SK-N-SH (cell line): ENCODE data around the gene BAIAP3. TPM values are rescaled to one million over a fixed set of nuclear protein-coding genes. Genes with fewer than 3 reads are reported as not detected.

Source experiments
- CTCF ChIA-PET: fragments of 300-600, 350-600 bp; formaldehyde crosslinking; extraction: SDS; loops from one replicate; lab custom pipeline; 2021; lab: Yijun Ruan, JAX
- POLR2A ChIA-PET: fragments of 350-600 bp; sonication (Branson Sonifier 250); formaldehyde crosslinking; extraction: SDS; loops from one replicate; lab custom pipeline; 2020; ENCODE audit warnings: antibody characterized with exemption, inconsistent platforms; lab: Yijun Ruan, JAX
- DNase-seq: peaks from one replicate; pipeline ENCODE4 v3.0.0; 2012
- H2AFZ ChIP-seq: fragments of 200-600 bp; sonication (generic); 2 replicates; pipeline ENCODE4 v1.8.1; 2016; ENCODE audit warnings: antibody characterized with exemption, mild to moderate bottlenecking, low read depth
- H3F3A ChIP-seq: fragments of 200-600 bp; sonication (generic); replicated peaks from 2 replicates; pipeline ENCODE3; 2016; ENCODE audit warnings: antibody characterized with exemption, mild to moderate bottlenecking; ENCODE audit not compliant: insufficient read depth
- H3K27ac ChIP-seq, 2 experiments: fragments of 200-500 bp in 1 of 2; fragments of 200-600 bp in 1 of 2; sonication (Bioruptor generic) in 1 of 2; sonication (generic), shearing (Covaris generic) in 1 of 2; 2 replicates each; pipeline versions ENCODE4 v1.5.1 to v1.6.1; 2014 to 2016; ENCODE audit warnings: low read depth in 2 of 2, inconsistent platforms in 1 of 2, low read length in 1 of 2, mild to moderate bottlenecking in 1 of 2, mixed read lengths in 1 of 2
- H3K27me3 ChIP-seq: fragments of 200-600 bp; sonication (generic), shearing (Covaris generic); 2 replicates; pipeline ENCODE4 v1.6.1; 2016; ENCODE audit warnings: mixed run types; ENCODE audit not compliant: insufficient read depth
- H3K36me3 ChIP-seq, 2 experiments: fragments of 200-500 bp in 1 of 2; fragments of 200-600 bp in 1 of 2; sonication (Bioruptor generic) in 1 of 2; sonication (generic) in 1 of 2; replicated peaks in 1 of 2; 2 replicates each; pipeline versions ENCODE3 to v1.5.1; 2014 to 2016; ENCODE audit warnings: low read length in 1 of 2, mild to moderate bottlenecking in 1 of 2; ENCODE audit not compliant: insufficient read depth in 2 of 2, control insufficient read depth in 1 of 2
- H3K4me1 ChIP-seq, 2 experiments: fragments of 200-500 bp in 1 of 2; fragments of 200-600 bp in 1 of 2; sonication (Bioruptor generic) in 1 of 2; sonication (generic), shearing (Covaris generic) in 1 of 2; 2 replicates each; pipeline versions ENCODE4 v1.5.1 to v1.6.1; 2014 to 2016; ENCODE audit warnings: low read depth in 1 of 2, low read length in 1 of 2, mixed run types in 1 of 2; ENCODE audit not compliant: insufficient read depth in 2 of 2, control insufficient read depth in 1 of 2
- H3K4me2 ChIP-seq: fragments of 200-600 bp; sonication (generic), shearing (Covaris generic); 2 replicates; pipeline ENCODE4 v1.6.1; 2017; ENCODE audit warnings: mixed run types
- H3K4me3 ChIP-seq, 2 experiments: fragments of 200-500 bp in 1 of 2; fragments of 200-600 bp in 1 of 2; sonication (Bioruptor generic) in 1 of 2; sonication (generic), shearing (Covaris generic) in 1 of 2; 2 replicates each; pipeline versions ENCODE4 v1.5.1 to v1.8.1; 2014 to 2016; ENCODE audit warnings: low read depth in 2 of 2, inconsistent platforms in 1 of 2, low read length in 1 of 2, mild to moderate bottlenecking in 1 of 2, mixed read lengths in 1 of 2, moderate library complexity in 1 of 2
- H3K79me2 ChIP-seq: fragments of 200-600 bp; sonication (generic); 2 replicates; pipeline ENCODE4 v1.8.1; 2017; ENCODE audit warnings: mild to moderate bottlenecking; ENCODE audit not compliant: insufficient read depth
- H3K9ac ChIP-seq: fragments of 200-600 bp; sonication (generic); 2 replicates; pipeline ENCODE4 v1.6.1; 2017; ENCODE audit warnings: mixed run types
- H3K9me2 ChIP-seq: fragments of 200-600 bp; sonication (generic); 2 replicates; pipeline ENCODE4 v1.6.1; 2017; ENCODE audit warnings: mixed run types
- H3K9me3 ChIP-seq: fragments of 200-600 bp; sonication (generic); 2 replicates; pipeline ENCODE4 v1.6.1; 2017; ENCODE audit warnings: mixed run types, mild to moderate bottlenecking, moderate library complexity
- H4K20me1 ChIP-seq: fragments of 200-600 bp; sonication (generic); 2 replicates; pipeline ENCODE4 v1.6.1; 2017; ENCODE audit warnings: mild to moderate bottlenecking, mixed run types; ENCODE audit not compliant: insufficient read depth
- EP300 ChIP-seq, 2 experiments: IDR thresholded peaks; 2 replicates each; pipeline versions ENCODE4 v1.4.0 to v1.6.1; 2012; ENCODE audit warnings: borderline replicate concordance in 1 of 2, low read depth in 1 of 2, low read length in 1 of 2
- FOSL2 ChIP-seq: IDR thresholded peaks from 2 replicates; pipeline ENCODE4 v1.4.0; 2012; ENCODE audit warnings: low read depth, mild to moderate bottlenecking, moderate library complexity, borderline replicate concordance
- FOXJ3 ChIP-seq: sonication (generic); formaldehyde crosslinking; IDR thresholded peaks from 2 replicates; pipeline ENCODE4 v1.5.1; 2020; ENCODE audit warnings: mild to moderate bottlenecking, missing genetic modification reagents
- FOXM1 ChIP-seq: IDR thresholded peaks from 2 replicates; pipeline ENCODE4 v1.4.0; 2012; ENCODE audit warnings: low read depth, mild to moderate bottlenecking
- GABPA ChIP-seq: IDR thresholded peaks from 2 replicates; pipeline ENCODE4 v1.4.0; 2012; ENCODE audit warnings: low read depth, mild to moderate bottlenecking
- GATA2 ChIP-seq: sonication (generic); formaldehyde crosslinking; IDR thresholded peaks from 2 replicates; pipeline ENCODE4 v1.5.0; 2020; ENCODE audit warnings: mild to moderate bottlenecking, missing genetic modification reagents
- IRF3 ChIP-seq: fragments of 150-350 bp; IDR thresholded peaks from 2 replicates; pipeline ENCODE4 v1.6.1; 2016; ENCODE audit warnings: mild to moderate bottlenecking, low read depth, low read length
- MAX ChIP-seq: IDR thresholded peaks from 2 replicates; pipeline ENCODE4 v1.4.0; 2012; ENCODE audit warnings: low read depth
- PBX3 ChIP-seq: IDR thresholded peaks from 2 replicates; pipeline ENCODE4; 2012
- POLR2AphosphoS5 ChIP-seq: IDR thresholded peaks from 2 replicates; pipeline ENCODE4 v1.6.1; 2012; ENCODE audit warnings: low read depth, low read length
- REST ChIP-seq: IDR thresholded peaks from 2 replicates; pipeline ENCODE4 v1.6.1; 2012; ENCODE audit warnings: mild to moderate bottlenecking, low read depth, low read length, moderate library complexity
- SIN3A ChIP-seq: IDR thresholded peaks from 2 replicates; pipeline ENCODE4 v1.6.1; 2012; ENCODE audit warnings: low read depth, mild to moderate bottlenecking, low read length, moderate library complexity, borderline replicate concordance
- TEAD4 ChIP-seq: IDR thresholded peaks from 2 replicates; pipeline ENCODE4 v1.4.0; 2012; ENCODE audit warnings: mild to moderate bottlenecking, borderline replicate concordance; ENCODE audit not compliant: insufficient read depth
- YY1 ChIP-seq: IDR thresholded peaks from 2 replicates; pipeline ENCODE4 v1.4.0; 2012; ENCODE audit warnings: low read depth, mild to moderate bottlenecking
- WGBS: methylation state at CpG from one replicate; pipeline ENCODE4 v1.1.6; 2017; ENCODE audit warnings: low lambda C conversion rate; 5-methylcytosine and 5-hydroxymethylcytosine counted together
- polyA plus RNA-seq, 3 experiments: library from polyadenylated mRNA; depleted of rRNA; stranded (reverse); fragments of >200 nt; gene quantifications; 2 replicates each; pipeline ENCODE4 v1.2.3, GENCODE V29; 2012
- TF ChIP-seq, protein P1 (sequence below): fragments of 200-600 bp; sonication (generic); IDR thresholded peaks from 2 replicates; pipeline ENCODE4 v1.6.1; 2017; ENCODE audit warnings: antibody characterized with exemption, mild to moderate bottlenecking, moderate library complexity

Gene BAIAP3
- polyA plus RNA-seq, 1 of the 3 experiments (the other 2 are of a cell fraction), result 1.1 TPM

GRCh38 chr16:1306334-1306733, 27.1 kb upstream of the BAIAP3 start:
- Histone ChIP-seq H3K9me3 (no peaks in the 10 kb centered on the region), H3K9ac (no peak overlapping the region), H3K4me3 (no peak overlapping the region), H3K79me2 (peaks cover 15% of the 10 kb centered on the region), H4K20me1 (peaks cover 15% of the 10 kb centered on the region), H2AFZ (no peak overlapping the region), H3K27ac (no peak overlapping the region), H3K9me2 (no peaks in the 10 kb centered on the region), H3K27me3 (no peaks in the 10 kb centered on the region), H3K4me1 (peaks cover 1 to 12% of the 10 kb centered on the region in 2 experiments; a peak in 2 of 4 replicates), H3F3A (peaks cover 4% of the 10 kb centered on the region), H3K4me2 (no peak overlapping the region), H3K36me3 (no peaks in the 10 kb centered on the region)
- ChIA-PET CTCF (no interaction called here), POLR2A (no interaction called here)
- TF ChIP-seq MAX (no peak), YY1 (no peak), GATA2 (CRISPR knock-in tag) (no peak), IRF3 (no peak), SIN3A (no peak), FOXJ3 (CRISPR knock-in tag) (no peak), GABPA (no peak), TEAD4 (no peak), FOXM1 (no peak), FOSL2 (no peak), EP300 (IDR thresholded peaks at IDR 0.05; ENCODE audit: borderline replicate concordance in 1 of 2, low read depth in 1 of 2, low read length in 1 of 2) (no peak), REST (no peak), PBX3 (no peak), POLR2AphosphoS5 (no peak)
- TF ChIP-seq, protein P1, sequence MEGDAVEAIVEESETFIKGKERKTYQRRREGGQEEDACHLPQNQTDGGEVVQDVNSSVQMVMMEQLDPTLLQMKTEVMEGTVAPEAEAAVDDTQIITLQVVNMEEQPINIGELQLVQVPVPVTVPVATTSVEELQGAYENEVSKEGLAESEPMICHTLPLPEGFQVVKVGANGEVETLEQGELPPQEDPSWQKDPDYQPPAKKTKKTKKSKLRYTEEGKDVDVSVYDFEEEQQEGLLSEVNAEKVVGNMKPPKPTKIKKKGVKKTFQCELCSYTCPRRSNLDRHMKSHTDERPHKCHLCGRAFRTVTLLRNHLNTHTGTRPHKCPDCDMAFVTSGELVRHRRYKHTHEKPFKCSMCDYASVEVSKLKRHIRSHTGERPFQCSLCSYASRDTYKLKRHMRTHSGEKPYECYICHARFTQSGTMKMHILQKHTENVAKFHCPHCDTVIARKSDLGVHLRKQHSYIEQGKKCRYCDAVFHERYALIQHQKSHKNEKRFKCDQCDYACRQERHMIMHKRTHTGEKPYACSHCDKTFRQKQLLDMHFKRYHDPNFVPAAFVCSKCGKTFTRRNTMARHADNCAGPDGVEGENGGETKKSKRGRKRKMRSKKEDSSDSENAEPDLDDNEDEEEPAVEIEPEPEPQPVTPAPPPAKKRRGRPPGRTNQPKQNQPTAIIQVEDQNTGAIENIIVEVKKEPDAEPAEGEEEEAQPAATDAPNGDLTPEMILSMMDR, result no peak
- DNase-seq, result no peak
- 86% methylated on average over 4 of the region's 4 CpGs for WGBS
